Progenitor cell of endocrine pancreas (in vitro differentiated cells): ENCODE data around the gene ACCS. TPM values are rescaled to one million over a fixed set of nuclear protein-coding genes. Genes with fewer than 3 reads are reported as not detected.
A peak's percentile ranks its signal among the peaks of the same experiment; 100 is the strongest.

Experiments used
- DNase-seq: peaks from one replicate; pipeline ENCODE4 v3.0.0; 2021; ENCODE audit warnings: low spot score; ENCODE audit not compliant: unreplicated experiment
- H3K27ac Mint-ChIP-seq: 2 replicates; pipeline ENCODE4 v1.8.0; 2021; ENCODE audit warnings: mild to moderate bottlenecking, moderate library complexity, mixed read lengths
- H3K27me3 Mint-ChIP-seq: 2 replicates; pipeline ENCODE4 v1.8.0; 2021; ENCODE audit warnings: mixed read lengths
- H3K36me3 Mint-ChIP-seq: 2 replicates; pipeline ENCODE4 v1.8.0; 2022; ENCODE audit warnings: mixed read lengths; ENCODE audit not compliant: insufficient read depth
- H3K4me1 Mint-ChIP-seq: 2 replicates; pipeline ENCODE4 v1.8.0; 2021; ENCODE audit warnings: low read depth, mixed read lengths
- H3K4me3 Mint-ChIP-seq: 2 replicates; pipeline ENCODE4 v1.8.0; 2021; ENCODE audit warnings: low read depth, mild to moderate bottlenecking, moderate library complexity, mixed read lengths
- H3K9me3 Mint-ChIP-seq: 2 replicates; pipeline ENCODE4 v1.8.0; 2021; ENCODE audit warnings: low read depth, mixed read lengths
- CTCF ChIP-seq: fragments of 200-600 bp; sonication (generic); IDR thresholded peaks from one replicate; pipeline ENCODE4 v1.5.0; 2021; ENCODE audit warnings: antibody characterized with exemption, mild to moderate bottlenecking; ENCODE audit not compliant: unreplicated experiment
- total RNA-seq: library from RNA; stranded (reverse); gene quantifications from 2 replicates; pipeline ENCODE4 v1.2.1, GENCODE V29; 2021

ACCS gene
- total RNA-seq, 1 donor from 2014 or later: 33.5 TPM

GRCh38 chr11:44051171-44051570 lies 14.9 kb upstream of the ACCS start:
- Mint-ChIP-seq H3K4me1 (no peaks in the 10 kb centered on the region), H3K36me3 (no peaks in the 10 kb centered on the region), H3K27me3 (peaks cover 16% of the 10 kb centered on the region), H3K4me3 (no peak overlapping the region), H3K9me3 (no peaks in the 10 kb centered on the region), H3K27ac (no peak overlapping the region)
- TF ChIP-seq CTCF: no peak
- no peak for DNase-seq

GRCh38 chr11:44057340-44057739 lies 8.7 kb upstream of the ACCS start:
- Mint-ChIP-seq H3K27me3 (peaks cover 26% of the 10 kb centered on the region), H3K9me3 (no peaks in the 10 kb centered on the region), H3K4me3 (no peak overlapping the region), H3K36me3 (no peaks in the 10 kb centered on the region), H3K4me1 (no peaks in the 10 kb centered on the region), H3K27ac (no peak overlapping the region)
- DNase-seq: no peak
- no peak for TF ChIP-seq CTCF

- Mint-ChIP-seq H3K4me3 (no peak overlapping the region), H3K36me3 (no peaks in the 10 kb centered on the region), H3K4me1 (peaks cover 6% of the 10 kb centered on the region), H3K9me3 (no peaks in the 10 kb centered on the region), H3K27me3 (peaks cover 33% of the 10 kb centered on the region), H3K27ac (no peak overlapping the region)
- no peak for DNase-seq
- TF ChIP-seq CTCF: no peak
Measured at GRCh38 chr11:44058275-44058674, 7.8 kb upstream of the ACCS start.

- Mint-ChIP-seq H3K27ac (no peak overlapping the region), H3K27me3 (peaks cover 22% of the 10 kb centered on the region), H3K36me3 (peaks cover 2% of the 10 kb centered on the region), H3K4me1 (peaks cover 18% of the 10 kb centered on the region), H3K9me3 (no peaks in the 10 kb centered on the region), H3K4me3 (peak overlapping the region; percentile 88)
- DNase-seq: no peak
- no peak for TF ChIP-seq CTCF
Measured at GRCh38 chr11:44065161-44065661, 859 bp upstream of the ACCS start.

- Mint-ChIP-seq H3K4me3 (peak overlapping the region; percentile 88), H3K36me3 (peaks cover 2% of the 10 kb centered on the region), H3K9me3 (no peaks in the 10 kb centered on the region), H3K27ac (peak overlapping the region; percentile 93), H3K27me3 (peaks cover 13% of the 10 kb centered on the region), H3K4me1 (peaks cover 18% of the 10 kb centered on the region)
- no peak for DNase-seq
- no peak for TF ChIP-seq CTCF
Measured at GRCh38 chr11:44066732-44067141, 667 bp downstream of the ACCS start.
